NAMALWA (cell line): ENCODE data around the gene CLIC3.
"Not testable (repeated sequence)": the region's sequence is repeated elsewhere in the genome, so short reads cannot be mapped to it uniquely, and the experiment has no call there.

Experiments
- DNase-seq: peaks from one replicate; pipeline ENCODE4 v3.0.0-alpha.2; 2015; ENCODE audit warnings: low spot score

CLIC3 gene

DNA sequence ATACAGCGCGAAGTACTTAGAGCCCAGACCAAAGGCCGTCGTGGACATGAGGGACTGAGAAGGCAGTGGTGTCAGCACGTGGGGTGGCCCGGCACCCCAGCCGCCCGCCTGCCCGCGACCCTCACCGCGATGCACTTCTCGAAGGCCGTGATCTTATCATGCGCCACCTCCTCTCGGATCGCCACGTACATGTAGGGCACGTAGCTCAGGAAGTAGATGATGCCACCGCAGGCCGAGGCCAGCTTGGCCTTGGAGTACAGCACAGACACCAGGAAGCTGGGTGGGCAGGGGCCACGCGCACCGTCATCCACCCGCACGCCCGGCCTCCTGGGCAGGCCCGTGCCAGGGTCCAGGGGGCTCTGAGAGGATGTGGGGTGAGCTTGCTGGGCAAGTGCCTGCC is 20.7 kb upstream of the CLIC3 start:
- DNase-seq: no peak

DNA sequence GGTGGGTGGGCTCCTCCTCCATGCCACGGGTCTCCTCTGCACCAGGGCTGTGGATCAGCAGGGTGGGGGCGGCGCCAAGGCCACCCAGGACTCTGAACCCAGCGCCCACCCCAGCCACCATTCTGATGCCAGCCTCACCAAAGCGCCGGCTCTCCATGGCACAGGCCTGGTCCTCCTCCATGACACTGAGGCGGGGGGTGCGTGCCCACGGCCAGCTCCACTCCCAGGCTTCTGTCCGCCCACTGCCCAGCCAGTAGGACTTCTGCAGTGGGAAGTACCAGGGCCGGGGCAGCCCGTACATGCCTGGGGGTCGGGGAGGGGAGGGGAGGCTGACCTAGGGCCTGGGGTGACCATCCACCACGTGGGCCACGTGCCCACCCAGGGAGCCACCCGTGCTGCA is 20.1 kb upstream of the CLIC3 start:
- no peak for DNase-seq

DNA sequence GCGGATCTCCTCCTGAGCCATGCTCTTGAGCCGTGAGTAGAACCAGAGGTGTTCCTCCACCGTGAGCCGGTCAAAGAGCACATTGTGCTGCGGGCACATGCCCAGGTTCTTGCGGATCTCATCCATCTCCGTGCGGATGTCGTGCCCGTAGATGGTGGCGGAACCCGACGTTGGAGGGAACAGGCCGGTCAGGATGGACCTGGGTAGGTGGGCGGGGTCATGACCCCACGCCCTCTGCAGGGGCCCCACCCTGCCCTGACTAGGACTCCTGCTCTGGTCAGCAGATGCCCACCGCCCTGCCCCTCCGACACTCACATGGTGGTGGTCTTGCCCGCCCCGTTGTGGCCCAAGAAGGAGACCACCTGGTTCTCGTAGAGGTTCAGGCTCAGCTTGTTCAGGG is 19.6 kb upstream of the CLIC3 start:
- DNase-seq: no peak

DNA sequence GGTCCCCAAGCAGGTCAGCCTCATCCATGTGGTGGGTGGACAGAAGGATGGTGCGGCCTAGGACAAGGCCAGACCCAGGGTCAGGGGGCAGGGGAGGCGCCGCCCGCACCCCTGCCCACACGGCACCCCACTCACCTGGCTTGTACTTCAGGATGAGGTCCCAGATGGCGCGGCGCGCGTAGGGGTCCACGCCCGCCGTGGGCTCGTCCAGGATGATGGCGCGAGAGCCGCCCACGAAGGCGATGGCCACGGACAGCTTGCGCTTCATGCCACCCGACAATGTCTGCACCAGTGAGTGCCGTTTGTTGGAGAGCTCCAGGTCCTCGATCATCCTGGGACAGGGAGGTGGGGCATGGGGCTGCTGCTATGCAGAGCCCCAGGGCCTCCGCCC is 19.2 kb upstream of the CLIC3 start:
- no peak for DNase-seq

DNA sequence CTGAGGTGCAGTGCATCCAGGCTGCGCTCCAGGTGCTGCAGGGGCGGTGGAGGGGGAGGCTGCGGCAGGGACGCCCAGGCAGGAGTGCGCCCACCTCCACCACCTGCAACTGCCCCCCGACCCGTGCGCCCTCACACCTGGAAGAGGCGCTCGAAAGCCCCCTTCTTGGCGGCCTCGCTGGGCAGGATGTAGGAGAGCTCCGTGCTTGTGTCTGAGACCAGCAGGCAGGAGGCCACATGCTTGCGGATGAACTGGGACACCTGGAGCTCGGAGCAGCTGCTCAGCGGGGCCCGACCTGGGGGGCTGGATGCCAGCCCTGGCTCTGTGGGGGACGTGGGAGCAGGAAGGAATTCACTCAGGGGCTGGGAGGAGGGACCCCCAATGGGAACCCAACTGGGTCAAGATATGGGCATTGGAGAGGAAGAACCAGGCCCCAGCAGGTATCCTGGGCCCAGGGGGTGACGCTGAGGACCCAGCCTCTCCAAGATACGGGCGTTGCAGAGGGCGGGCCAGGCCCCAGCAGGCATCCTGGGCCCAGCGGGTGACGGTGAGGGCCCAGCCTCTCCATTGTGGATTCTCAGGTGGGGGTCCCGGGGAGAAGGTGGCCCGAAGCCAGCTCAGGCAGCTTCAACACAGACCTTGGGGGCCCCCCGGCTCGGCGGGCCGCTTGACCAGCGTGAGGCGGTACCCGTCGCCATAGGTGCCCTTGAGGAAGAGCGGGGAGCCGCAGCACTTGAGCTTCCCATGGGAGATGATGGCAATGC is 18.6 kb upstream of the CLIC3 start:
- DNase-seq: no peak

DNA sequence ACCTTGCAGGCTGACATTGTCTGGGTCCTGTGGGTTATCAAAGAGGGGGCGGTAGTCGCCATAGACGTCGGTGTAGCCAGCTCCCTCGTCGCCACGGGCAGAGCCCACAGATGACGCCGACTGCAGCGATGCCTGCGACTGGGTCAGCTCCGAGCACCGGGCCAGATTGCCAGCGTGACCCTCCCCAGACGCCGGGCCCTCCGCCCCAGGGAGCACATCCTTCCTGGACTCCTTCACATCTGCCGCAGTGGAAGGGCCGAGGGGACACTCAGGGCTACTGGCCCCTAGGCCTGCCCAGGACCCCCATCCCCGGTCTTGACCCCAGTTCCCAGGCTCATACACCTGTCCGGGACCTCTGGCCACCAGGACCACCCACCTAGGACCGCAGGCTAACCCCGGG is 17.8 kb upstream of the CLIC3 start:
- no peak for DNase-seq

DNA sequence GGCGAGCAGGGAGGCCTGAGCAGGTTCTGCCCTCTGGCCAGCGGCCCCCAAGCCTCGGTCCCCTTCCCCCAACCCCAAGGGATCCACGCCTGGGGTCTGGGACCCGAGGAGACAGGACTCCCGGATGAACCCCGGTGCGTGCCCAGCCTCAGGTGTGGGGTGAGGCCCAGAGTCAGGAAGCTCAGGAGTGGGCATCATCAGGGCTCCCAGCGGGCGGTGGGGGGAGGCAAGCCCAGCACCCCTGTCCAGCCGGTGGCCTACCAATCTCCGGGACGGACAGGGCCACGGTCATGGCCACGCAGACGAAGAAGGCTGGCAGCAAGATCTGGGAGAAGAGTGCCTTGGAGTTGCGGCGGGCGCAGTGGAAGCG is 17.2 kb upstream of the CLIC3 start:
- DNase-seq: no peak

DNA sequence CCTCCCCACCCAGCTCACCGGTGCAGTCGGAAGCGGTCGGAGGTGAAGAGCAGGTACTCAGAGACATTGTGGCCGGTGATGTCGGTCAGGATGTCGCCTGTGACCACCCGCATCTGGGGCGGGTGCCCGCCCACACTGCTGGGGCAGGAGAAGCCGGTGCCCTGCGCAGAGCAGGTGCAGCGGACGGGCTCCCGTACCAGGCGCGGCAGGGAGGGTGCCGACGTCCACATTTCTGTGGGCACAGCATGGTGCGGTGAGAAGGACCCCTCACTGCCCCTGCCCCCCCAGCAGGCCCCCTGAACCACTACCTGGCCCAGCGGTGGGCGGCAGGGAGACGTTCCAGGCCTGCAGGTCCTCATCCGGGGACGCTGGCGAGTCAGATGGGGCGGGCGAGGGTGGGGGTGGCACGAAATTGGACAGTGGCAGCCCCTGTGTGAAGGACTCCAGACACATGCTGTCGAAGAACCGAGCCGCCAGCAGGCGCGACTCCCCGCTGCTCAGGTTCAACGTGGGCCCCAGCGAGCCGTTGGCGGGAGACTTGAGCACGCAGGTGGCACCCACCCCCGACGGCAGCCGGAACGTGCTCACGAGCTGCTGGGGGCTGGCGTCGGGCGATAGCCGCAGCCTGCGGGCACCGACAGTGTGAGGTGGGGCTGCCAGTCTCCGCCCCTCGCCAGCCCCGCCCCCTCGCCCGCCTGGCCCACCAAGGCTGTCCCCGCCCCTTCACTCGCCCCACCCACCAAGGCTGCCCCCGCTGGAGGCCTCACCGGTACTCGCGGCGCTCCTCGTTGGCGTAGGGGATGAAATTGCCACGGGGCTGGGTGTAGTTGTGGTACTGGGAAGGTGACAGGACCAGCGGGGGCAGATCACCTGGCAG is 16.6 kb upstream of the CLIC3 start:
- no peak for DNase-seq

DNA sequence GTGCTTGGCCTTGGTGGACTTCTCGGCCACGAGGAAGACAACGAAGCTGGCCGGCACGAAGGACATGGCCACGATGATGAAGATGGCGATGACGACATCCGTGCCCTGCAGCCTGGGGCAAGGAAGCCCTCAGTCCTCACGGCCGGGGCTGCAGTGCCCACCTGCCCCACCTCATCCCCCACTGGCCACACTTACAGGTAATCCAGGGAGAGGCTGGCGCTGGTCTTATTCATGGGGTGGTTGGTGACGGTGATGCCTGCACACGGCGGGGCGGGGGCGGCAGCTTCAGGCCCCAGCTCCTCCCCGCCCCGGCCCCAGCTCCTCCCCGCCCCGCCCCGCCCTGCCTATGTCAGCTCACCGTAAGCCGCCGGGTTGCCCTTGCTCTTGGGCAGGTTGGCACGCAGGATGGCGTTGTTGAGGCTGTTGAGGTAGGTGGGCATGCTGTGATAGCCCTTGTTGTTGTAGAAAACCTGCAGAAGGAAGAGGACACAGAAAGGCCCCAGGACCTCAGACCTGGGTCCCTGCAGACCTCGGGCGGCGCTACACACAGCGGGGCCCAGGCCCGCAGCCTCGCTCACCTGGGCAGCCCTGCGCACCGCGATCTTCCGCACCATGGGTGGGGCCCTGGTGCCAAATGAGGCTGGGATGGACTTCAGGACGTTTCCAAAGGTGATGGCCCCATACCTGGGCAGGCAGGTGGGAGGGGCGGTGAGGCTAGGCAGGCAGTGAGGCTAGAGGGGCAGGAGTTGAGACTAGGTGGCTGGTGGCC is 15.7 kb upstream of the CLIC3 start:
- DNase-seq: no peak

DNA sequence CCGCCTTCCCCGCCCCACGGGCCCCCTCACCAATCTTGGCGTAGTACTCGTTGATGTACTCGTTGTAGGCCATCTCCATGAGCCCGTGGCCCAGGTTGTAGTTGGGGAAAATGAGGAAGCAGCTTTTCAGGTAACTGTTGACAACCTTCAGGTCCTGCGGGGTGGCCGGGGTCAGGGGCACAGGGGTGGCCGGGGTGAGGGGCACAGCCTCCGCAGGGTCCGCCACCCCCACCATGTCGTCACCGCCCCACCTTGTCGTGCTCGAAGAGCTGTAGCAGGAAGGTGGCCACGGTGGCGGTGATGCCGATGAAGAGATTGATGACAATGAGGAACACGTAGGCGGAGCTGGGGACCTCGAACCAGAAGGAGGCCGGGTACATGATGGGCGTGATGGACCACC is 14.8 kb upstream of the CLIC3 start:
- no peak for DNase-seq

DNA sequence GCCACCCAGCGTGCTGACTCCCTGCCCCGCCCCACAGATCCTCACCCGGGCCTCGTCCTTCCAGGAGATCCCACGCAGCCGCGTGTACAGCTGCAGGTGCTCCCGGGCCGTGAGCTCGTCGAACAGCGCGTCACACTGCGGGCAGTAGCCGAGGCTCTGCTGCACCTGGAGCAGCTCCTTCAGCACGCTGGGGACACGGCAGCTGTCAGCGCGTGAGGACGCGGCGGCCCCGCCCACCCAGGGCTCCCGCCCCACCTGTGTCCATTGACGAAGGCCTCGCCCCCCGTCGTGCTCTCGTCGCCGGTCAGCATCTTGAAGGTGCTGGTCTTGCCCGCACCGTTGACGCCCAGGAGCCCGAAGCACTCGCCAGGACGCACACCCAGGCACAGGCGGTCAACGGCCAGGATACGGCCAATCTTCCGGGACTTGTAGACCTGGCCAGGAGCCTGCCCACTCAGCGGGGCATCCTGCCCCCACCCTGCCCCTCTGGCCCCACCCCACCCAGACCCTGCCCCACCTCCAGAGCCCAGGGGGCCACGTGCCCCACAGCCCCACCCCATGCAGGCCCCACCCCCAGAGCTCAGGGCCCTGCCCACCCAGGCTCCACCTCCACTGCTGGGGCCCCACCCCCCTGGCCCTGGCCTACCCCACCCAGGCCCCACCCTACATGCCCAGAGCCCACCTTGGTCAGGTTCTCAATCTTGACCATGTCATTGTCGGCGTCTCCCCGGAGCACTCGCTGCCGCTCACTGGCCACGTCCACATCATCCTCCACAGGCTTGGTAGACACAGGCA is 13.8 kb upstream of the CLIC3 start:
- DNase-seq: no peak

DNA sequence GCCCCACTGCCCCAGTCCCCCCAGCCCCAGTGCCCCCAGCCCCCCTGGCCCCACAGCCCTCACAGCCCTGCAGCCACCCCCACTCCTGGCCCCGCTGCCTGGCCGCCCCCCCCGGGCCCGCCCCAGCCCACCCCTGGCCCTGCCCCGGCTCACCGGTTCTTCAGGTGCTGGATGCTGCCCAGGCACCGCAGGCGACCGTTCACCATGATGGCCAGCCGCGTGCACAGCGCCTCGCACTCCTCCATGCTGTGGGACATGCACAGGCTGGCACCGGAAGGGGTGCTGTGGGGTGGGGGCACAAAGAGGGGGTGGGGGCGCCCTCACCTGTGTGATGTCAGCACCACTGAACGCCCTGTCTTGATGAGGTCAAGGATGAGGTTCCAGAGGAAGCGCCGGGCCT is 12.8 kb upstream of the CLIC3 start:
- no peak for DNase-seq

DNA sequence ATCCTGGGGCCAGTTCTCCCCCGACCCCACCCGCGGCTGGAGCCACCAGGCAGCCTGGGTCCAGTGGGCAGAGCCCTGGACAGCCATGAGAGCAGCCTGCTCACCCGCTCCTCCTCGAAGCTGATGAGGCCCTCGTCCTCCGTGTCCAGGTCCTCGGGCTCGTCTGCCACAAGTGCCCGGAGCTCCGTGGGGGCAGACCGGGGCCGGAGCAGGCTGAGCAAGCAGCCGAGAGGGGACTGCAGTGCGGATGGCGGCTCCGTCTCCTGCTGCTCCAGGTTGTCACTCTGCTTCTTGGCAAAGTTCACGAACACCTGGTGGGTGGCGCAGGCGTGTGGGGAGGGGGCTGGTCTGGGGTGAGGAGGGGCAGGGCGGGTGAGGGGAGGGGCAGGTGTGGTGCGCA is 11.9 kb upstream of the CLIC3 start:
- no peak for DNase-seq

DNA sequence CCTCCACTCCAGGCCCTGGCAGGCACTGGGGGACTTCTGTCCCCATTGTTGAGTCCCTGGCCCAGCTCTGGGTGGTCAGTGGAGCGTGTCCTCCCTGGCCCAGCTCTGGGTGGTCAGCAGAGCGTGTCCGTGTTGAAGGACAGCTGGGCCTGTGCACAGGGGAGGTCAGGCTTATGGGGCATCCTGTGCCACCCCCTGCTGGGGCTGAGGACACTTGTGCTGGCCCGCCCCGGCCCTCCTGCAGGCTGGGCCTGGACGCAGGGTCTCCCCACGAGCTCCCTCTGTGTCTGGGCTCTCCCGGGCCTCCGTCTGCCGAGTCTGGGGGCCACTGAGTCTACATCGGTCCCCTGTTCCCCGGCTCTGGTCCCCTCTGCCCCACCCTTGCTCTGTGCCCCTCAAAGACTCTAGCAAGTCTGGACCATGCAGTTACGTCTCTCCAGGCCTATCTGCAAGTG is 11.5 kb upstream of the CLIC3 start:
- DNase-seq: no peak

DNA sequence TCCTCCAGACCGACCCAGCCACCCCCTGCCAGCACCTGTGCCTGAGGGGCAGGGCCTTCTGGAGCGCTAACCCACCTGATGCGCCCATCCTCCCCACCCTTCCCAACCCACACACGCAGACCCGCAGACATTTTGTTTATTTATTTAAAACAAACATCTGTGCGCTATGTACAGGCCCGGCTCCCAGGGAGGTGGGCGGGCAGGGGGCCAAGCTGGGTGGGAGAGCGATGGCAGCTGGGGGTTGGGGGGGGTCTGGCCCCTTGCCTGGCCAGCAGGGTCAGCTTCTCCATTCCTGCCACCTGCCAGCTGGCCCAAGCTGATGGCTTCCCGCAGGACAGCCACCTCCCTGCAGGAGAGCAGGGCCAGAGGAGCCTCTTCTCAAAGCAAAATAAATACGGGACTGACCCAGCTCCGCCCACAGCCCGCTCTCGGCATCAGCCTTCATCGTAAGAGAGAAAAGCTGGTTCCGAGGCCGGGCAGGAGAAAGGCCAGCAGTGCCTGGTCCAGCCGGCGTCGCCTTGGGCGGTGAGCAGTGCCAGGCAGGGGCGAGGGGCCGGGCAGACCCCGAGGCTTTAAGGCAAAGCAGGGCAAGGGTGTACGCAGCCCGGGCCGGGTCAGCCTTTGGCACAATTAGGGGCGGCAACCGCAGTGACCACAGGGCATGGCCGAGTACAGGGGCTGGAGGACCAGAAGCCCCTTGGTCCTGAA is 10.9 kb upstream of the CLIC3 start:
- no peak for DNase-seq

DNA sequence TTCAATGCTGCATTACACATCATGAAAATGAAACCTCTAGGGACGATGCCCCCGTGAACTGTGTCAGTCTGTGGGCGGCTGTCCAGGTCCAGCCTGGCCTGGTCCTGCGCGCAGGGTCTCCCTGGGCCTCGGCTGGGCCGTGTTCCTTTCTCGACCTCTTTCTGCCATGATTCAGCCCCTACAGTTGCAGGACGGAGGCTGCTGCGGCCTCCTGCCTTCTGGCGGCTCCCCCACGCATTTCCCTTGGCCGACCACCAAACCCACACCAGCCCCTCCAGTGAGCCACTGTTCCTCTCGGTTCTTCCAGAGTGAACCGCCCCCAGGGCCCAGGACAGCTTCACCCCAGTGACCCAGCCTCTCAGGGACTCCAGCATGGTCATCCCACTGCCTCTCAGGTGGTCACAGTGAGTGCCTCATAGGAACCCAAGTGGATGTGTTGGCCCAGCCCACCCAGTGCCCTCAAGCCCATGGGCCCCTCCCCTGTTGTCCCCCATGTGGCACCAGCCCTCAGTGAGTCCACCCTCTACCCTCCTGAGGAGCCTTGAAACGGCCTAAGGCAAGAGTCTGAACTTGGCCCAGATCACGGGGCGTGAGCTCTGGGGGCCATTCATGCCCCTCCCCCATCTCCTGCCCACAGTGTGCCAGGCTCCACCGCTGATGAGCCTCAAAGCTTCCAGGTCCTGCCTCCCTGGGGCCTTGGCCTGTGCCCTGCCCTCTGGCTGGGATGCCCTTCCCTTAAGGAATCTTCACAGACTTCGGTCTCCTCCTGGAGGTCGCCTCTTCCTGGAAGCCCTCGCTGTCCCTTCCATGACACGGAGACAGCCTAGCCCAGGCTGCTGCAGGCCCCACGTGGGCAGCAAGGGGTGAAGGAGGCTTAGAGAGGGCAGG is 10.0 kb upstream of the CLIC3 start:
- no peak for DNase-seq

DNA sequence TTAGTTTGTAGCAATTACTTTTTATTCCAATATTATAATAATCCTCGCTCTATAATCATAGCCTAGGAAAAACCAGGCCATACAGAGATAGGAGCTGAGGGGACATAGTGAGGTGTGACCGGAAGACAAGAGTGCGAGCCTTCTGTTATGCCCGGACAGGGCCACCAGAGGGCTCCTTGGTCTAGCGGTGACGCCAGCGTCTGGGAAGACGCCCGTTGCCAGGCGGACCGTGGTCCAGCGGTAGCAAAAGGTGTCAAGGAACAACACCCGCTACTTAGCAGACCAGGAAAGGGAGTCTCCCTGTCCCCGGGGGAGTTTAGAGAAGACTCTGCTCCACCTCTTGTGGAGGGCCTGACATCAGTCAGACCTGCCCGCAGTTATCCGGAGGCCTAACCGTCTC is 7.9 kb upstream of the CLIC3 start:
- DNase-seq: not testable (repeated sequence)

DNA sequence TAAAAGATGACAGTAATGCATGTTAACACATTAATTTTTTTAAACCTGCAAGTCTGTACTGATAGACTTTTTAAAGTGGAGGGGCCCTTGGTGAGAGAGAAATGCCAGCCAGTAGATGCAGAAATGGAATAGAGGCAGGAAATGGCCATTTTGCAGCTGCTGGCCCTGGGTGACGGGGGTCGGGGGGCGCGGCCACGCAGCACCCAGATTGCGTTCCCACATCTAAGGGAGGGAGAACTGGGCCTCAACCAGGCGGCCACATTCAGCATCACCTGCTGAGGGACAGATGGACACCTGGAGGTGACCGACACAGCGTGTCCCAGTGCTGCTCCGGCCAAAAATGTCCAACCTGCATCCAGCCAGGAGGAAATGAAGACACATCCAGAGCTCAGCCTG is 6.3 kb upstream of the CLIC3 start:
- no peak for DNase-seq

DNA sequence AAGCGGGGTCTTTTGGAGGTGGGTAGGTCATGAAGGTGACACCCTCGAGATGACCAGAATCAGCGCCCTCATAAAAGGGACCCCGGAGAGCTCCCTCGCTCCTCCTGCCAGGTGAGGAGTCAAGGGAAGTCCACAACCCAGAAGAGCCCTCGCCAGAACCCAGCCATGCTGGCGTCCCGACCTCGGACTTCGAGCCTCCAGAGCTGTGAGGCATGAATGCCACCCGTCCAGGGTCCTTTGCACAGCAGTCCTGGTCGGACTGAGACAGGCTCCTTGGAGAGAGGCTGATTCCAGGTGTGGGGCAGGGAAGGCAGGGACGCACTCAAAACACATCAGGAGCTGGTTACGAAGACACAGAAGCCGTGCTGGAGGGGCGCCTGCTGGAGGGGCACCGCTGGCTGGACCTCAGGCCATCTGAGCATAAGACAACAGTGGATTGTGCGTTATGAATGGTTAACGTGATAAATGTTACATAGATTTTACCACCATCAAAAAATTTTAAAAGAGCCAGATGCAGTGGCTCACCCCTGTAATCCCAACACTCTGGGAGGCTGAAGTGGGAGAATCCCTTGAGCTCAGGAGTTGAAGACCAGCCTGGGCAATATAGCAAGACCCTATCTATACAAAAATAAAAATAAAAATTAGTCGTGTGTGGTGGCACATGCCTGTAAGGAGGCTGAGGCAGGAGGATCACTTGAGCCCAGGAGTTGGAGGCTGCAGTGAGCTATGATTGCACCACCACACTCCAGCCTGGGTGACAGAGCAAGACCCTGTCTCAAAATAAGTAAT is 5.7 kb upstream of the CLIC3 start:
- DNase-seq: no peak
